Smooth muscle cell (in vitro differentiated cells): ENCODE data around the gene SERPINB5. TPM values are rescaled to one million over a fixed set of nuclear protein-coding genes. Genes with fewer than 3 reads are reported as not detected.
"Not testable (repeated sequence)": the region's sequence is repeated elsewhere in the genome, so short reads cannot be mapped to it uniquely, and the experiment has no call there.

ENCODE experiments used
- DNase-seq: peaks from one replicate; lab custom pipeline; 2025; ENCODE audit not compliant: unreplicated experiment; lab: John Stamatoyannopoulos, UW
- H2AFZ ChIP-seq: fragments of 200-600 bp; sonication (generic); 2 replicates; pipeline ENCODE4 v1.6.0; 2016; ENCODE audit warnings: antibody characterized with exemption, low read depth, mild to moderate bottlenecking
- H3F3A ChIP-seq: fragments of 200-600 bp; sonication (generic); 2 replicates; pipeline ENCODE4 v1.6.0; 2017; ENCODE audit warnings: antibody characterized with exemption, low read depth
- H3K27ac ChIP-seq: fragments of 200-600 bp; sonication (generic); 2 replicates; pipeline ENCODE4 v1.5.1; 2016; ENCODE audit warnings: low read depth, mild to moderate bottlenecking
- H3K27me3 ChIP-seq: fragments of 200-600 bp; sonication (generic); 2 replicates; pipeline ENCODE4 v1.6.1; 2016; ENCODE audit warnings: low read depth, mild to moderate bottlenecking
- H3K36me3 ChIP-seq: fragments of 200-600 bp; sonication (generic); 2 replicates; pipeline ENCODE4 v1.5.1; 2016; ENCODE audit warnings: low read depth
- H3K4me1 ChIP-seq: fragments of 200-600 bp; sonication (generic); 2 replicates; pipeline ENCODE4 v1.5.1; 2016; ENCODE audit warnings: low read depth
- H3K4me2 ChIP-seq: fragments of 200-600 bp; sonication (generic); 2 replicates; pipeline ENCODE4 v1.6.0; 2016; ENCODE audit warnings: mild to moderate bottlenecking
- H3K4me3 ChIP-seq: fragments of 200-600 bp; sonication (generic); 2 replicates; pipeline ENCODE4 v1.5.1; 2016; ENCODE audit warnings: mild to moderate bottlenecking
- H3K79me2 ChIP-seq: fragments of 200-600 bp; sonication (generic); 2 replicates; pipeline ENCODE4 v1.6.0; 2016; ENCODE audit warnings: low read depth, mild to moderate bottlenecking
- H3K9ac ChIP-seq: fragments of 200-600 bp; sonication (generic); 2 replicates; pipeline ENCODE4 v1.6.0; 2016; ENCODE audit warnings: low read depth
- H3K9me3 ChIP-seq: fragments of 200-600 bp; sonication (generic); replicated peaks from 2 replicates; pipeline ENCODE4 v1.5.1; 2016; ENCODE audit warnings: low read depth
- H4K20me1 ChIP-seq: fragments of 200-600 bp; sonication (generic); 2 replicates; pipeline ENCODE4 v1.6.0; 2016; ENCODE audit warnings: low read depth
- WGBS: methylation state at CpG from one replicate; pipeline ENCODE4 v1.1.7; 2016; ENCODE audit warnings: low lambda C conversion rate; 5-methylcytosine and 5-hydroxymethylcytosine counted together
- polyA plus RNA-seq: library from polyadenylated mRNA; unstranded; fragments of >200 nt; fragmentation: Nextera tagmentation; extraction: Ambion mirVana; gene quantifications from 2 replicates; pipeline ENCODE4 v1.2.1, GENCODE V29; 2016
- total RNA-seq: library from RNA; depleted of rRNA; stranded (reverse); fragments of >200 nt; gene quantifications from 2 replicates; pipeline ENCODE4 v1.2.3, GENCODE V29; 2014
- TF ChIP-seq, protein P1 (sequence below): fragments of 200-600 bp; sonication (generic); IDR thresholded peaks from 2 replicates; pipeline ENCODE4 v1.5.1; 2017; ENCODE audit warnings: borderline replicate concordance, mild to moderate bottlenecking, antibody characterized with exemption; ENCODE audit not compliant: insufficient read depth, poor library complexity, severe bottlenecking

Gene SERPINB5
- total and polyA plus RNA-seq, 2 experiments from 2014 or later = 7.6 to 26.8 TPM

GRCh38 chr18:63451799-63452660, 24.7 kb upstream of the SERPINB5 start:
- Histone ChIP-seq H2AFZ (peak overlapping the region; percentile 70), H3K36me3 (no peaks in the 10 kb centered on the region), H3K9ac (no peak overlapping the region), H3K4me1 (no peaks in the 10 kb centered on the region), H3K4me2 (no peak overlapping the region), H3K27me3 (no peaks in the 10 kb centered on the region), H3K27ac (peak overlapping the region; percentile 31), H3K4me3 (no peak overlapping the region), H4K20me1 (no peaks in the 10 kb centered on the region), H3F3A (no peaks in the 10 kb centered on the region), H3K79me2 (no peaks in the 10 kb centered on the region), H3K9me3 (no peaks in the 10 kb centered on the region)
- 45% methylated on average over 9 of the region's 9 CpGs for WGBS
- TF ChIP-seq, protein P1, sequence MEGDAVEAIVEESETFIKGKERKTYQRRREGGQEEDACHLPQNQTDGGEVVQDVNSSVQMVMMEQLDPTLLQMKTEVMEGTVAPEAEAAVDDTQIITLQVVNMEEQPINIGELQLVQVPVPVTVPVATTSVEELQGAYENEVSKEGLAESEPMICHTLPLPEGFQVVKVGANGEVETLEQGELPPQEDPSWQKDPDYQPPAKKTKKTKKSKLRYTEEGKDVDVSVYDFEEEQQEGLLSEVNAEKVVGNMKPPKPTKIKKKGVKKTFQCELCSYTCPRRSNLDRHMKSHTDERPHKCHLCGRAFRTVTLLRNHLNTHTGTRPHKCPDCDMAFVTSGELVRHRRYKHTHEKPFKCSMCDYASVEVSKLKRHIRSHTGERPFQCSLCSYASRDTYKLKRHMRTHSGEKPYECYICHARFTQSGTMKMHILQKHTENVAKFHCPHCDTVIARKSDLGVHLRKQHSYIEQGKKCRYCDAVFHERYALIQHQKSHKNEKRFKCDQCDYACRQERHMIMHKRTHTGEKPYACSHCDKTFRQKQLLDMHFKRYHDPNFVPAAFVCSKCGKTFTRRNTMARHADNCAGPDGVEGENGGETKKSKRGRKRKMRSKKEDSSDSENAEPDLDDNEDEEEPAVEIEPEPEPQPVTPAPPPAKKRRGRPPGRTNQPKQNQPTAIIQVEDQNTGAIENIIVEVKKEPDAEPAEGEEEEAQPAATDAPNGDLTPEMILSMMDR = no peak
- DNase-seq = peak; percentile 2

- H3K36me3 ChIP-seq, DNase-seq, H3K4me3 ChIP-seq, H3K79me2 ChIP-seq, H3K27me3 ChIP-seq, H3K4me2 ChIP-seq, H3K9ac ChIP-seq, H3F3A ChIP-seq, H3K9me3 ChIP-seq, H4K20me1 ChIP-seq, H3K4me1 ChIP-seq: not testable (repeated sequence)
- Histone ChIP-seq H2AFZ (peak overlapping the region; percentile 55), H3K27ac (peak overlapping the region; percentile 31)
- WGBS = 52% methylated on average over 5 of the region's 5 CpGs
These were observed 24.0 kb upstream of the SERPINB5 start for GRCh38 chr18:63452751-63453150.

DNA sequence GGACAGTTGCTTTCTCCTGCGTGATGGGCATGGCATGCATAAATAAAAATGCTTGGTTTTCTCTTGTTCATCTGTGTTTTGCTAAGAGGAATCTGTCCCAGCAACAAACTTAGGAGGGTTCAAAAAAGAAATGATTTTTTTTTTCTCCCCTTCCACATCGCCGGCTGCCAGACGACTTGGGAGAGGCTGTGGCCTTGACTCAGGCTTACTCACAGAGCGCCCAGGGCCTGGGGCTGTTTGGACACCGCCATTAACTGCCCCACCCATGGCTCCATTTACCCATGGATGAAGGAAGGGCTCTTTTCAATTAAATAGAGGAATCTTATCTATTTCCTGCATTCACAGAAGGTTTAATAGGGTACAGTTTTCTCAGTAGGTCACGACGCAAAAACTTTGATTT, 22.3 kb upstream of the SERPINB5 start:
- Histone ChIP-seq H3F3A (no peaks in the 10 kb centered on the region), H3K4me1 (no peaks in the 10 kb centered on the region), H3K4me2 (no peak overlapping the region), H3K79me2 (no peaks in the 10 kb centered on the region), H3K4me3 (no peak overlapping the region), H3K27ac (peak overlapping the region; percentile 78), H4K20me1 (no peaks in the 10 kb centered on the region), H3K9me3 (no peaks in the 10 kb centered on the region), H3K27me3 (no peaks in the 10 kb centered on the region), H3K36me3 (no peaks in the 10 kb centered on the region), H3K9ac (peak overlapping the region; percentile 34), H2AFZ (peak overlapping the region; percentile 59)
- WGBS = 46% methylated on average over 8 of the region's 8 CpGs
- TF ChIP-seq, protein P1 = no peak
- DNase-seq = no peak

DNA sequence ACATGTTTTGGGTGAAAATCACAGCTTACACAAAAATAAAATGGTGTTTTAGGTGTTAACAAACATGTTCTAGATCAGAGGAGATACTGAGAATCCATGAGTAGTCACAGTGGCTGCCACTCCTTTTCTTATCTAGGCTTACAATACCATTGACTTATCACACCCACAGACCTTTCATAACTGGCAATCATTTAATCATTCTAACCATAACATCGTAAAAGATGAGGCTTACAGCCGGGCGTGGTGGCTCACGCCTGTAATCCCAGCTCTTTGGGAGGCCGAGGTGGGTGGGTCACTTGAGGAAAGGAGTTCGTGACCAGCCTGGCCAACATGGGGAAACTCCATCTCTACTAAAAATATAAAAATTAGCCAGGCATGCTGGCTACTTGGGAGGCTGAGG, 18.8 kb upstream of the SERPINB5 start:
- Histone ChIP-seq H3K4me1 (no peaks in the 10 kb centered on the region), H3K27me3 (no peaks in the 10 kb centered on the region), H3K36me3 (no peaks in the 10 kb centered on the region), H3K4me3 (no peak overlapping the region), H3F3A (no peaks in the 10 kb centered on the region), H3K9me3 (no peaks in the 10 kb centered on the region), H3K79me2 (no peaks in the 10 kb centered on the region), H3K9ac (no peak overlapping the region), H4K20me1 (no peaks in the 10 kb centered on the region), H3K4me2 (no peak overlapping the region), H2AFZ (no peak overlapping the region), H3K27ac (no peak overlapping the region)
- DNase-seq = no peak
- TF ChIP-seq, protein P1 = no peak
- 54% methylated on average over 6 of the region's 6 CpGs for WGBS
